B cell (primary cell): Measurements from ENCODE around the gene IGF1R. TPM values are rescaled to one million over a fixed set of nuclear protein-coding genes. Genes with fewer than 3 reads are reported as not detected.

Source experiments
- ATAC-seq: fragments of 200-7000 bp; cut with Tn5 transposase; one replicate; pipeline ENCODE4 v1.10.0; 2021; ENCODE audit warnings: low read depth, mild to moderate bottlenecking, moderate number of reproducible peaks, moderate library complexity
- CTCF ChIA-PET: fragments of 350-600 bp; sonication (Branson Sonifier 250); formaldehyde crosslinking; loops from one replicate; lab custom pipeline; 2021; ENCODE audit warnings: antibody characterized with exemption, inconsistent platforms; lab: Charles Lee
- POLR2A ChIA-PET: fragments of 350-600 bp; sonication (Branson Sonifier 250); formaldehyde crosslinking; loops from one replicate; lab custom pipeline; 2021; ENCODE audit warnings: antibody characterized with exemption; lab: Charles Lee
- DNase-seq: peaks from one replicate; pipeline ENCODE4 v3.0.0; 2013
- H2AFZ ChIP-seq: 2 replicates; pipeline ENCODE4 v1.6.1; 2012; ENCODE audit warnings: mild to moderate bottlenecking, low read depth, low read length; ENCODE audit not compliant: insufficient read depth, poor library complexity, severe bottlenecking
- H3K27ac ChIP-seq, 2 donors: 1 replicate in 1 of 2; 2 replicates in 1 of 2; pipeline ENCODE4 v1.5.1; 2012 to 2013; ENCODE audit warnings: low read length in 2 of 2, mild to moderate bottlenecking in 2 of 2, moderate library complexity in 1 of 2
- H3K27me3 ChIP-seq, 4 experiments: fragments of 200-600 bp in 1 of 4; sonication (generic) in 1 of 4; replicated peaks in 1 of 4; 1 replicate in 2 of 4; 2 replicates in 2 of 4; pipeline versions ENCODE4 v1.6.1 to v1.7.0; 2013 to 2016; ENCODE audit warnings: low read length in 3 of 4, mild to moderate bottlenecking in 2 of 4, mixed read lengths in 1 of 4, moderate library complexity in 1 of 4; ENCODE audit not compliant: insufficient read depth in 4 of 4, control insufficient read depth in 3 of 4; ENCODE audit errors: control extremely low read depth in 1 of 4
- H3K36me3 ChIP-seq, 2 experiments: replicated peaks in 1 of 2; 1 replicate in 1 of 2; 2 replicates in 1 of 2; pipeline versions ENCODE4 v1.6.1 to v1.7.1; 2013; ENCODE audit warnings: low read length in 1 of 2; ENCODE audit not compliant: insufficient read depth in 2 of 2, control insufficient read depth in 1 of 2; ENCODE audit errors: control extremely low read depth in 1 of 2, extremely low read depth in 1 of 2
- H3K4me1 ChIP-seq, 2 donors: fragments of 200-600 bp in 1 of 2; sonication (generic) in 1 of 2; 1 replicate in 1 of 2; 2 replicates in 1 of 2; pipeline versions ENCODE4 v1.5.1 to v1.6.1; 2013 to 2017; ENCODE audit warnings: low read length in 2 of 2; ENCODE audit not compliant: control insufficient read depth in 2 of 2, insufficient read depth in 2 of 2
- H3K4me2 ChIP-seq: replicated peaks from 2 replicates; pipeline ENCODE3; 2012; ENCODE audit warnings: mild to moderate bottlenecking, low read depth, low read length; ENCODE audit not compliant: poor library complexity, severe bottlenecking
- H3K4me3 ChIP-seq, 5 experiments: fragments of 200-600 bp in 1 of 5; sonication (generic) in 1 of 5; 1 replicate in 3 of 5; 2 replicates in 2 of 5; pipeline versions ENCODE4 v1.5.1 to v1.7.0; 2011 to 2016; ENCODE audit warnings: low read length in 4 of 5, mild to moderate bottlenecking in 4 of 5, low read depth in 2 of 5, control low read depth in 1 of 5, moderate library complexity in 1 of 5; ENCODE audit not compliant: insufficient read depth in 1 of 5; ENCODE audit errors: control extremely low read depth in 1 of 5, extremely low read depth in 1 of 5
- H3K79me2 ChIP-seq: fragments of 200-600 bp; sonication (generic); one replicate; pipeline ENCODE4 v1.6.0; 2016; ENCODE audit warnings: low read length; ENCODE audit not compliant: control insufficient read depth, insufficient read depth
- H3K9ac ChIP-seq: fragments of 200-600 bp; sonication (generic); 2 replicates; pipeline ENCODE4 v1.6.1; 2017; ENCODE audit warnings: mild to moderate bottlenecking, low read length, moderate library complexity
- H3K9me3 ChIP-seq, 3 donors: one replicate each; pipeline versions ENCODE4 v1.6.1 to v1.7.1; 2013; ENCODE audit warnings: low read length in 2 of 3; ENCODE audit not compliant: control insufficient read depth in 2 of 3, insufficient read depth in 1 of 3; ENCODE audit errors: control extremely low read depth in 1 of 3
- H4K20me1 ChIP-seq: 2 replicates; pipeline ENCODE4 v1.6.0; 2012; ENCODE audit warnings: mild to moderate bottlenecking, low read length; ENCODE audit not compliant: insufficient read depth, control insufficient read depth, poor library complexity, severe bottlenecking
- H3K27ac Mint-ChIP-seq: one replicate; pipeline ENCODE4 v1.8.0; 2021; ENCODE audit warnings: mixed read lengths
- H3K27me3 Mint-ChIP-seq: one replicate; pipeline ENCODE4 v1.8.0; 2021; ENCODE audit warnings: mixed read lengths
- H3K4me1 Mint-ChIP-seq: one replicate; pipeline ENCODE4 v1.8.0; 2021; ENCODE audit warnings: mixed read lengths
- H3K4me3 Mint-ChIP-seq: one replicate; pipeline ENCODE4 v1.8.0; 2021; ENCODE audit warnings: mixed read lengths
- H3K9me3 Mint-ChIP-seq: one replicate; pipeline ENCODE4 v1.8.0; 2022; ENCODE audit warnings: mixed read lengths; ENCODE audit not compliant: insufficient read depth
- CTCF ChIP-seq: fragments of 200-600 bp; IDR thresholded peaks from one replicate; pipeline ENCODE4 v1.8.0; 2022; ENCODE audit warnings: antibody characterized with exemption, mild to moderate bottlenecking
- EZH2 ChIP-seq: IDR thresholded peaks from 2 replicates; pipeline ENCODE4 v1.6.1; 2012; ENCODE audit warnings: borderline replicate concordance, low read depth, mild to moderate bottlenecking, moderate library complexity, low read length; ENCODE audit not compliant: insufficient read depth, poor library complexity, severe bottlenecking
- WGBS: methylation state at CpG from one replicate; pipeline ENCODE4 v1.1.5; 2013; ENCODE audit warnings: missing lambda C conversion rate; ENCODE audit not compliant: insufficient coverage; 5-methylcytosine and 5-hydroxymethylcytosine counted together
- intact Hi-C: fragments of 100-400 bp; cut with micrococcal nuclease; formaldehyde crosslinking; loops from one replicate; pipeline ENCODE4 v1.10.0; 2022
- polyA plus RNA-seq: library from polyadenylated mRNA; depleted of rRNA; stranded (reverse); fragments of >200 nt; gene quantifications from 2 replicates; pipeline ENCODE4 v1.2.3, GENCODE V29; 2012
- total RNA-seq, 2 donors: library from RNA; stranded (reverse); fragments of 120-200 nt in 1 of 2; gene quantifications; 1 replicate in 1 of 2; 2 replicates in 1 of 2; pipeline versions ENCODE4 v1.2.3 to v1.2.4, GENCODE V29; 2013 to 2022

Gene IGF1R
- total and polyA plus RNA-seq, 2 donors (not counting 1 experiment from before 2014, with no cell fraction given): 5.4 to 23.1 TPM

GRCh38 chr15:98926236-98926635 lies 277.9 kb downstream of the IGF1R start:
- intact Hi-C loops: no loop called here
- ATAC-seq: no peak
- H3K4me2 ChIP-seq: no peak overlapping the region
- peaks cover 2 to 20% of the 10 kb centered on the region in 2 experiments for H3K36me3 ChIP-seq
- 83% methylated on average over 1 of the region's 1 CpG for WGBS
- CTCF ChIA-PET: interaction anchor here (0.6 kb wide), 1 partner anchor 421 kb away, joined by 3 read pairs; no protein-coding TSS in a partner anchor
- POLR2A ChIA-PET: no interaction called here
- TF ChIP-seq EZH2 (no peak), CTCF (no peak)
- H3K27ac ChIP-seq: no peak overlapping the region
- H3K27ac Mint-ChIP-seq: no peak overlapping the region
- no peaks in the 10 kb centered on the region for H3K4me1 Mint-ChIP-seq
- no peaks in the 10 kb centered on the region for H3K27me3 ChIP-seq
- no peak overlapping the region for H3K4me3 ChIP-seq
- no peaks in the 10 kb centered on the region for H3K27me3 Mint-ChIP-seq
- no peaks in the 10 kb centered on the region for H3K79me2 ChIP-seq
- no peak overlapping the region for H3K4me3 Mint-ChIP-seq
- H3K4me1 ChIP-seq: no peaks in the 10 kb centered on the region
- no peak for DNase-seq
- H3K9me3 ChIP-seq: no peaks in the 10 kb centered on the region
- H3K9me3 Mint-ChIP-seq: no peaks in the 10 kb centered on the region
- H3K9ac ChIP-seq: no peak overlapping the region
- no peak overlapping the region for H2AFZ ChIP-seq
- no peaks in the 10 kb centered on the region for H4K20me1 ChIP-seq

- no peaks in the 10 kb centered on the region for H3K4me1 Mint-ChIP-seq
- Histone ChIP-seq H3K4me3 (no peak overlapping the region), H3K4me2 (no peak overlapping the region), H3K9ac (no peak overlapping the region), H4K20me1 (no peaks in the 10 kb centered on the region), H3K4me1 (no peaks in the 10 kb centered on the region), H2AFZ (no peak overlapping the region), H3K27me3 (no peaks in the 10 kb centered on the region), H3K27ac (no peak overlapping the region), H3K9me3 (no peaks in the 10 kb centered on the region), H3K79me2 (no peaks in the 10 kb centered on the region), H3K36me3 (peaks cover 2 to 16% of the 10 kb centered on the region in 2 experiments)
- no peak for TF ChIP-seq EZH2
- no peak for TF ChIP-seq CTCF
- intact Hi-C loops: no loop called here
- no peak overlapping the region for H3K4me3 Mint-ChIP-seq
- H3K9me3 Mint-ChIP-seq: no peaks in the 10 kb centered on the region
- 80% methylated on average over 1 of the region's 3 CpGs for WGBS
- ChIA-PET POLR2A (no interaction called here), CTCF (no interaction called here)
- ATAC-seq (no peak), DNase-seq (no peak)
- H3K27ac Mint-ChIP-seq: no peak overlapping the region
- H3K27me3 Mint-ChIP-seq: no peaks in the 10 kb centered on the region
Observed at GRCh38 chr15:98927022-98927421, 278.7 kb downstream of the IGF1R start.
